Smooth muscle cell of the umbilical artery (primary cell): ENCODE data around the gene TMEM39B. TPM values are rescaled to one million over a fixed set of nuclear protein-coding genes. Genes with fewer than 3 reads are reported as not detected.

Source experiments
- total RNA-seq: library from RNA; depleted of rRNA; stranded (reverse); fragments of >200 nt; gene quantifications from 2 replicates; pipeline ENCODE4 v1.2.3, GENCODE V29; 2014

The TMEM39B gene
- total RNA-seq: 3.6 and 6.0 TPM in 2 replicates

GRCh38 chr1:32072622-32073298 is at the start of gene TMEM39B:
TMEM39B (plus strand) TSS chr1:32072939; CDS start chr1:32073048, 109 bp downstream.

DNA sequence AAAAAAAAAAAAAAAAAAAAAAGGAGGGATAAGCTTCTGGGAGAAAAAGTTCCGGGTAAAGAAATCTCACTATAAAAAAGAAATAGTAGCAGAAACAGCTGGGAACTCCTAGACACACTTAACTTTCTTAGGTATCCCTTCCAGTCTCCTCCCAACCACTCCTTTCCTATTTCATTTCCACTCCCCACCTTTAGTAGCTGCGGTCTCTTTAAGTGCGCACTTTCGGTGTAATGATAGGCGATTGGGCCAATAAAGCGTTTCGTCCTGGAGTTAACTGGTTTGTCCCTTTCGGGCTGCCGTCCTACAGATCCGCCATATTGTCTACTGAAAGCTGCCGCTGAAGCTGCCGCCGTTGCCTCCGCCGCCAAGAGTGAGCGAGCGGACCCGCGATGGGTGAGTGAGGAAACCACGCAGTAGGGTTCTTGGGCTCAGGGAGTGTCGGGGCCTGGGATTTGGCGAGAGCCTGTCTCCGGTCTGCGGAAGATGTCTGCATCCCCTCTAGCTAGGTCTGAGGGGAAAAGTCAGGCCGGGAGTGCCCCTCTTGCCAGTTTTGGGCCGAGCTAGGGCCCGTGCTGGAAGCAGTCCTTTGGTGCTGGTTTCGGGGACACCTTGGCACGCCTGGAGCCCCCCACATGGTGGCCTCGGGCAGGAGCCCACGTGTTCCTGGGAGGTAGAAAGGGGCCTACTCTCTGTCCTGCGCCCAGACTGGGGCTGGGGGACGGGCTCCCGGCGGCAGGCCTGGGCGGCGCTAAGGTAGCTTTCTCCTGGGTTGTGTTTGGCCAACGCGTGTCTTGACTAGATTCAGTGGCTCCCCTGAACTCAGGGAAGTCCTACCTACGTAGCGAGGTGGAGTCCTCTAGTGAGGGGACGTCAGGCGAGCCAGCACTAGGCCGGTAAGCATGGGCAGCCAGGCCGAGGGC is 35.3 kb downstream of the TMEM39B start, which contains the start of gene KPNA6:
Gene KPNA6 (plus strand): TSS at position 315 of the 920 bp plus-strand sequence. CDS start 75 bp downstream, at position 390.

Other genes starting within 250 kb of the TMEM39B start
- gene PTP4A2, start 134.6 kb upstream of the TMEM39B start, total RNA-seq: 332 and 383 TPM in 2 replicates
- 47.8 and 94.2 TPM in 2 replicates for gene KHDRBS1, start 59.1 kb upstream of the TMEM39B start, total RNA-seq
- 38.3 and 52.5 TPM in 2 replicates for gene KPNA6, start 35.1 kb downstream of the TMEM39B start, total RNA-seq
- 73.9 and 85.5 TPM in 2 replicates for gene TXLNA, start 106.7 kb downstream of the TMEM39B start, total RNA-seq
- 12.8 and 15.4 TPM in 2 replicates for gene CCDC28B, start 127.7 kb downstream of the TMEM39B start, total RNA-seq
- gene IQCC, start 132.7 kb downstream of the TMEM39B start, total RNA-seq: 0.97 and 2.1 TPM in 2 replicates
- not detected in 2 replicates for gene DCDC2B, start 136.2 kb downstream of the TMEM39B start, total RNA-seq
- gene TMEM234, start 149.4 kb downstream of the TMEM39B start, total RNA-seq: 17.0 and 18.1 TPM in 2 replicates
- 278 and 316 TPM in 2 replicates for gene EIF3I, start 149.5 kb downstream of the TMEM39B start, total RNA-seq
- gene FAM167B, start 174.3 kb downstream of the TMEM39B start, total RNA-seq: 0.78 TPM in 1 of 2 replicates, not detected in the other
- gene LCK, start 178.3 kb downstream of the TMEM39B start, total RNA-seq: not detected in 2 replicates
- gene HDAC1, start 219.1 kb downstream of the TMEM39B start, total RNA-seq: 75.1 and 78.2 TPM in 2 replicates